ENCODE data around the gene TSPO. TPM values are rescaled to one million over a fixed set of nuclear protein-coding genes. Genes with fewer than 3 reads are reported as not detected.

Gene TSPO
- total and polyA plus RNA-seq, 4 donors, result 86.1 to 707 (median 284) TPM

GRCh38 chr22:43208703-43209522 lies 57.6 kb downstream of the TSPO start:
- Histone ChIP-seq H3K36me3 (ENCODE audit: control insufficient read depth in 4 of 4, insufficient read depth in 4 of 4, low read length in 4 of 4) (no peaks in the 10 kb centered on the region), H3K9me3 (ENCODE audit: control insufficient read depth in 4 of 4, insufficient read depth in 3 of 4, low read length in 3 of 4) (no peaks in the 10 kb centered on the region), H3K4me1 (ENCODE audit: control insufficient read depth in 5 of 5, insufficient read depth in 5 of 5, low read length in 5 of 5) (peaks cover 0 to 12% (median 0%) of the 10 kb centered on the region in 5 donors), H3K27me3 (ENCODE audit: control insufficient read depth in 3 of 3, insufficient read depth in 3 of 3, low read length in 2 of 3) (no peaks in the 10 kb centered on the region), H3K9ac (ENCODE audit: insufficient read depth in 1 of 2, low read length in 2 of 2) (no peak overlapping the region), H3K4me3 (no peak overlapping the region), H3K27ac (ENCODE audit: low read depth in 1 of 2, low read length in 1 of 2) (no peak overlapping the region)
- TF ChIP-seq, protein P1, sequence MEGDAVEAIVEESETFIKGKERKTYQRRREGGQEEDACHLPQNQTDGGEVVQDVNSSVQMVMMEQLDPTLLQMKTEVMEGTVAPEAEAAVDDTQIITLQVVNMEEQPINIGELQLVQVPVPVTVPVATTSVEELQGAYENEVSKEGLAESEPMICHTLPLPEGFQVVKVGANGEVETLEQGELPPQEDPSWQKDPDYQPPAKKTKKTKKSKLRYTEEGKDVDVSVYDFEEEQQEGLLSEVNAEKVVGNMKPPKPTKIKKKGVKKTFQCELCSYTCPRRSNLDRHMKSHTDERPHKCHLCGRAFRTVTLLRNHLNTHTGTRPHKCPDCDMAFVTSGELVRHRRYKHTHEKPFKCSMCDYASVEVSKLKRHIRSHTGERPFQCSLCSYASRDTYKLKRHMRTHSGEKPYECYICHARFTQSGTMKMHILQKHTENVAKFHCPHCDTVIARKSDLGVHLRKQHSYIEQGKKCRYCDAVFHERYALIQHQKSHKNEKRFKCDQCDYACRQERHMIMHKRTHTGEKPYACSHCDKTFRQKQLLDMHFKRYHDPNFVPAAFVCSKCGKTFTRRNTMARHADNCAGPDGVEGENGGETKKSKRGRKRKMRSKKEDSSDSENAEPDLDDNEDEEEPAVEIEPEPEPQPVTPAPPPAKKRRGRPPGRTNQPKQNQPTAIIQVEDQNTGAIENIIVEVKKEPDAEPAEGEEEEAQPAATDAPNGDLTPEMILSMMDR (IDR thresholded peaks at IDR 0.05; ENCODE audit: control extremely low read depth, extremely low read depth), result no peak
- no peak for DNase-seq
- 86 to 90% methylated on average over 23 to 26 of the region's 26 CpGs for WGBS, 2 donors
- no peak for ATAC-seq (ENCODE audit: insufficient read depth, low FRiP score)

- Histone ChIP-seq H3K36me3 (ENCODE audit: control insufficient read depth in 4 of 4, insufficient read depth in 4 of 4, low read length in 4 of 4) (no peaks in the 10 kb centered on the region), H3K9ac (ENCODE audit: insufficient read depth in 1 of 2, low read length in 2 of 2) (no peak overlapping the region), H3K27me3 (ENCODE audit: control insufficient read depth in 3 of 3, insufficient read depth in 3 of 3, low read length in 2 of 3) (no peaks in the 10 kb centered on the region), H3K4me1 (ENCODE audit: control insufficient read depth in 5 of 5, insufficient read depth in 5 of 5, low read length in 5 of 5) (peaks cover 0 to 12% (median 0%) of the 10 kb centered on the region in 5 donors), H3K4me3 (no peak overlapping the region), H3K27ac (ENCODE audit: low read depth in 1 of 2, low read length in 1 of 2) (no peak overlapping the region), H3K9me3 (ENCODE audit: control insufficient read depth in 4 of 4, insufficient read depth in 3 of 4, low read length in 3 of 4) (no peaks in the 10 kb centered on the region)
- TF ChIP-seq, protein P1 (IDR thresholded peaks at IDR 0.05; ENCODE audit: control extremely low read depth, extremely low read depth), result no peak
- no peak for ATAC-seq (ENCODE audit: insufficient read depth, low FRiP score)
- DNase-seq, result no peak
- 94 to 96% methylated on average over 15 of the region's 15 CpGs for WGBS, 2 donors
These were observed 58.1 kb downstream of the TSPO start for GRCh38 chr22:43209523-43209890.

DNA sequence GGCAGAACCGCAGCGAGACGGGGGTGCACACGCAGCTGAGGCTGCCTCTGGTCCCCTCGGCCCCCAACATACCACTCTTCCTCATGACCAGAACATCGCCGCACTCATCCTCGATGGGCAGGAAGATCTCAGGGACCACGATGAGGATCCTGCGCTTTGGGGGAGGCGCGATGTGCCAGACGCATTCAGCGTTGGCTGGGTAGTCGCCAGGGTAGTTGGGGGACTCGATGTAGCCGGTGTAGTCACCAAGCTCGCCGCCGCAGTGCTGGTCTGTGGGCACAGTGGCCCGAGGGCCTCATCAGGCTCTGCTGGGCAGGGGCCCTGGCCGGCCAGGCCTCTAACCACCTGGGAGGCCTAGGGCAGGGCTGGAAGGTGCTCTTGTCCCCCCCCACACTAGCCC lies 58.6 kb downstream of the TSPO start:
- Histone ChIP-seq H3K27me3 (ENCODE audit: control insufficient read depth in 3 of 3, insufficient read depth in 3 of 3, low read length in 2 of 3) (no peaks in the 10 kb centered on the region), H3K27ac (ENCODE audit: low read depth in 1 of 2, low read length in 1 of 2) (no peak overlapping the region), H3K9ac (ENCODE audit: insufficient read depth in 1 of 2, low read length in 2 of 2) (no peak overlapping the region), H3K36me3 (ENCODE audit: control insufficient read depth in 4 of 4, insufficient read depth in 4 of 4, low read length in 4 of 4) (no peaks in the 10 kb centered on the region), H3K9me3 (ENCODE audit: control insufficient read depth in 4 of 4, insufficient read depth in 3 of 4, low read length in 3 of 4) (no peaks in the 10 kb centered on the region), H3K4me3 (no peak overlapping the region), H3K4me1 (ENCODE audit: control insufficient read depth in 5 of 5, insufficient read depth in 5 of 5, low read length in 5 of 5) (peaks cover 0 to 12% (median 0%) of the 10 kb centered on the region in 5 donors)
- TF ChIP-seq, protein P1 (IDR thresholded peaks at IDR 0.05; ENCODE audit: control extremely low read depth, extremely low read depth), result no peak
- WGBS, 2 donors, result 90 to 95% methylated on average over 22 of the region's 22 CpGs
- ATAC-seq (ENCODE audit: insufficient read depth, low FRiP score), result no peak
- DNase-seq, result no peak
